ENCODE measurements around the gene TRIM9.

GRCh38 chr14:50961605-50962221 lies 133.2 kb downstream of the TRIM9 start:
- no peak for TF ChIP-seq CTCF (conservative IDR thresholded peaks at IDR 0.05 in 1 of 2, IDR thresholded peaks at IDR 0.05 in 1 of 2; ENCODE audit: extremely low read depth in 1 of 2, insufficient read depth in 1 of 2, low read depth in 1 of 2, low read length in 2 of 2)
- TF ChIP-seq EZH2 (IDR thresholded peaks at IDR 0.05; ENCODE audit: borderline replicate concordance, low read length), result no peak

Data from mammary epithelial cell (primary cell).